NCI-H146 treated with DMSO at 0.1 percent for 48 hours (cell line): ENCODE measurements around the gene PHKG2.
"Not testable (repeated sequence)": the region's sequence is repeated elsewhere in the genome, so short reads cannot be mapped to it uniquely, and the experiment has no call there.

Source experiments
- DNase-seq: peaks from one replicate; lab custom pipeline; 2025; ENCODE audit not compliant: unreplicated experiment; lab: John Stamatoyannopoulos, UW

The PHKG2 gene

GRCh38 chr16:30747799-30748633 lies at the start of gene PHKG2:
Gene PHKG2, plus strand, starts transcription at chr16:30748425. Its CDS starts 396 bp downstream, at chr16:30748821.
- peak; percentile 99 for DNase-seq

- DNase-seq: peak; percentile 62
These were observed 49.2 kb upstream of the PHKG2 start, which contains the start of gene SRCAP for GRCh38 chr16:30698816-30699614. Gene SRCAP, plus strand, starts transcription at chr16:30699171. Its CDS starts 1,654 bp downstream, at chr16:30700825.

GRCh38 chr16:30699615-30700099 lies 48.6 kb upstream of the PHKG2 start:
- no peak for DNase-seq

- DNase-seq: no peak
These were observed 47.7 kb upstream of the PHKG2 start for GRCh38 chr16:30700491-30700890.

GRCh38 chr16:30700971-30701370 lies 47.3 kb upstream of the PHKG2 start:
- DNase-seq: no peak

- not testable (repeated sequence) for DNase-seq
These were observed 45.2 kb upstream of the PHKG2 start for GRCh38 chr16:30703071-30703470.

- no peak for DNase-seq
These were observed 44.3 kb upstream of the PHKG2 start for GRCh38 chr16:30703971-30704370.

GRCh38 chr16:30706046-30706445 lies 42.2 kb upstream of the PHKG2 start:
- no peak for DNase-seq

- DNase-seq: no peak
These were observed 37.3 kb upstream of the PHKG2 start for GRCh38 chr16:30710971-30711370.

GRCh38 chr16:30711712-30712111 lies 36.5 kb upstream of the PHKG2 start:
- no peak for DNase-seq

GRCh38 chr16:30715750-30716445 lies 32.3 kb upstream of the PHKG2 start:
- no peak for DNase-seq

GRCh38 chr16:30720086-30720485 lies 28.1 kb upstream of the PHKG2 start:
- no peak for DNase-seq

- no peak for DNase-seq
These were observed 27.5 kb upstream of the PHKG2 start for GRCh38 chr16:30720694-30721093.

GRCh38 chr16:30721167-30721566 lies 27.1 kb upstream of the PHKG2 start:
- DNase-seq: no peak

GRCh38 chr16:30721606-30722005 lies 26.6 kb upstream of the PHKG2 start:
- no peak for DNase-seq

- DNase-seq: no peak
These were observed 25.8 kb upstream of the PHKG2 start for GRCh38 chr16:30722443-30722842.

- DNase-seq: no peak
These were observed 25.3 kb upstream of the PHKG2 start for GRCh38 chr16:30722916-30723315.

- DNase-seq: no peak
These were observed 24.4 kb upstream of the PHKG2 start for GRCh38 chr16:30723725-30724355.

GRCh38 chr16:30724641-30725417 lies 23.4 kb upstream of the PHKG2 start:
- DNase-seq: no peak

- no peak for DNase-seq
These were observed 22.8 kb upstream of the PHKG2 start for GRCh38 chr16:30725418-30725792.
